ENCODE data around the gene MPV17.

GRCh38 chr2:27312152-27312551, 10.7 kb downstream of the MPV17 start:
- TF ChIP-seq CTCF (IDR thresholded peaks at IDR 0.05; ENCODE audit: insufficient read depth, low read length) (no peak), REST (IDR thresholded peaks at IDR 0.05; ENCODE audit: insufficient replicate concordance, low read depth) (no peak), POLR2AphosphoS5 (IDR thresholded peaks at IDR 0.05; ENCODE audit: low read depth) (no peak)

All from HL-60 (cell line).